Superior temporal gyrus (tissue), 1 donor: ENCODE data around the gene RBMXL2.
A peak's percentile ranks its signal among the peaks of the same experiment; 100 is the strongest.

Source experiments
- DNase-seq: peaks from one replicate; pipeline ENCODE4 v3.0.0-alpha.2; 2016; ENCODE audit errors: extremely low spot score

The RBMXL2 gene

GRCh38 chr11:7088921-7089320, at the start of gene RBMXL2:
Gene RBMXL2 (plus strand): TSS chr11:7088998. CDS start chr11:7089121, 123 bp downstream.
- no peak for DNase-seq

GRCh38 chr11:7046474-7047175, 42.2 kb upstream of the RBMXL2 start:
- DNase-seq, result no peak

- DNase-seq, result no peak
These were observed 38.6 kb upstream of the RBMXL2 start for GRCh38 chr11:7050191-7050590.

- DNase-seq, result no peak
These were observed 31.8 kb upstream of the RBMXL2 start for GRCh38 chr11:7056828-7057513.

GRCh38 chr11:7057641-7058040, 31.2 kb upstream of the RBMXL2 start:
- DNase-seq, result no peak

GRCh38 chr11:7060868-7061267, 27.9 kb upstream of the RBMXL2 start:
- DNase-seq, result no peak

- no peak for DNase-seq
These were observed 26.3 kb upstream of the RBMXL2 start for GRCh38 chr11:7062534-7062933.

- no peak for DNase-seq
These were observed 16.3 kb upstream of the RBMXL2 start for GRCh38 chr11:7072401-7073028.

- no peak for DNase-seq
These were observed 11.7 kb upstream of the RBMXL2 start for GRCh38 chr11:7077101-7077500.

- no peak for DNase-seq
These were observed 9.2 kb upstream of the RBMXL2 start for GRCh38 chr11:7079545-7080135.

GRCh38 chr11:7080900-7081299, 7.9 kb upstream of the RBMXL2 start:
- DNase-seq, result no peak

GRCh38 chr11:7081441-7081840, 7.4 kb upstream of the RBMXL2 start:
- no peak for DNase-seq

- DNase-seq, result no peak
These were observed 792 bp downstream of the RBMXL2 start for GRCh38 chr11:7089328-7090251.

- DNase-seq, result peak; percentile 87
These were observed 9.5 kb downstream of the RBMXL2 start for GRCh38 chr11:7098235-7098832.

GRCh38 chr11:7115780-7116179, 27.0 kb downstream of the RBMXL2 start:
- DNase-seq, result no peak

- no peak for DNase-seq
These were observed 27.6 kb downstream of the RBMXL2 start for GRCh38 chr11:7116370-7116769.

GRCh38 chr11:7138051-7138450, 49.3 kb downstream of the RBMXL2 start:
- DNase-seq, result no peak
